HEK293 (cell line): ENCODE data around the gene UBR7.
A peak's percentile ranks its signal among the peaks of the same experiment; 100 is the strongest.

Experiments
- BCL11B ChIP-seq: fragments of 450-650 bp; formaldehyde crosslinking; IDR thresholded peaks from 2 replicates; pipeline ENCODE4 v1.5.1; 2016; ENCODE audit warnings: low read depth, missing biosample characterization, missing genetic modification characterization
- EGR2 ChIP-seq: fragments of 450-650 bp; formaldehyde crosslinking; IDR thresholded peaks from 2 replicates; pipeline ENCODE4 v1.5.1; 2016; ENCODE audit warnings: low read depth, missing biosample characterization, missing genetic modification characterization
- GLIS2 ChIP-seq: fragments of 450-650 bp; formaldehyde crosslinking; IDR thresholded peaks from 2 replicates; pipeline ENCODE4 v1.5.1; 2016; ENCODE audit warnings: missing biosample characterization, missing genetic modification characterization
- KLF8 ChIP-seq: fragments of 450-650 bp; formaldehyde crosslinking; IDR thresholded peaks from 2 replicates; pipeline ENCODE4 v1.5.1; 2016; ENCODE audit warnings: missing biosample characterization, missing genetic modification characterization
- KLF9 ChIP-seq: fragments of 450-650 bp; formaldehyde crosslinking; IDR thresholded peaks from 2 replicates; pipeline ENCODE4 v1.5.1; 2016; ENCODE audit warnings: missing biosample characterization, missing genetic modification characterization, low read depth
- PATZ1 ChIP-seq: fragments of 450-650 bp; formaldehyde crosslinking; IDR thresholded peaks from 2 replicates; pipeline ENCODE4 v1.5.1; 2016; ENCODE audit warnings: missing biosample characterization, missing genetic modification characterization
- SCRT1 ChIP-seq: fragments of 450-650 bp; formaldehyde crosslinking; IDR thresholded peaks from 2 replicates; pipeline ENCODE4 v1.5.1; 2016; ENCODE audit warnings: missing biosample characterization, missing genetic modification characterization, borderline replicate concordance
- ZBTB17 ChIP-seq: fragments of 450-650 bp; formaldehyde crosslinking; IDR thresholded peaks from 2 replicates; pipeline ENCODE4 v1.5.1; 2016; ENCODE audit warnings: missing biosample characterization, missing genetic modification characterization
- ZBTB20 ChIP-seq: fragments of 450-650 bp; formaldehyde crosslinking; IDR thresholded peaks from 2 replicates; pipeline ENCODE4 v1.5.1; 2016; ENCODE audit warnings: missing biosample characterization, missing genetic modification characterization
- ZFP69B ChIP-seq: fragments of 450-650 bp; formaldehyde crosslinking; IDR thresholded peaks from 2 replicates; pipeline ENCODE4 v1.5.1; 2016; ENCODE audit warnings: missing biosample characterization, missing genetic modification characterization
- ZIC2 ChIP-seq: fragments of 450-650 bp; formaldehyde crosslinking; IDR thresholded peaks from 2 replicates; pipeline ENCODE4 v1.5.1; 2016; ENCODE audit warnings: missing biosample characterization, missing genetic modification characterization
- ZNF10 ChIP-seq: fragments of 450-650 bp; formaldehyde crosslinking; IDR thresholded peaks from 2 replicates; pipeline ENCODE4 v1.5.1; 2017; ENCODE audit warnings: missing biosample characterization, missing genetic modification characterization
- ZNF146 ChIP-seq: fragments of 450-650 bp; formaldehyde crosslinking; IDR thresholded peaks from 2 replicates; pipeline ENCODE4 v1.5.1; 2016; ENCODE audit warnings: missing biosample characterization, missing genetic modification characterization
- ZNF157 ChIP-seq: fragments of 450-650 bp; formaldehyde crosslinking; IDR thresholded peaks from 2 replicates; pipeline ENCODE4 v1.5.1; 2016; ENCODE audit warnings: missing biosample characterization, missing genetic modification characterization
- ZNF184 ChIP-seq: fragments of 450-650 bp; IDR thresholded peaks from 2 replicates; pipeline ENCODE4 v1.5.1; 2018; ENCODE audit warnings: missing biosample characterization, mild to moderate bottlenecking, missing genetic modification characterization
- ZNF221 ChIP-seq: fragments of 450-650 bp; formaldehyde crosslinking; IDR thresholded peaks from 2 replicates; pipeline ENCODE4 v1.5.1; 2017; ENCODE audit warnings: missing biosample characterization, missing genetic modification characterization, borderline replicate concordance
- ZNF24 ChIP-seq: fragments of 450-650 bp; formaldehyde crosslinking; IDR thresholded peaks from 2 replicates; pipeline ENCODE4 v1.5.1; 2016; ENCODE audit warnings: missing biosample characterization, missing genetic modification characterization
- ZNF292 ChIP-seq: fragments of 450-650 bp; formaldehyde crosslinking; IDR thresholded peaks from 2 replicates; pipeline ENCODE4 v1.5.1; 2016; ENCODE audit warnings: low read depth, missing biosample characterization, missing genetic modification characterization, borderline replicate concordance
- ZNF335 ChIP-seq: fragments of 450-650 bp; formaldehyde crosslinking; conservative IDR thresholded peaks from 2 replicates; pipeline ENCODE4 v1.5.1; 2016; ENCODE audit warnings: missing biosample characterization, missing genetic modification characterization
- ZNF341 ChIP-seq: fragments of 450-650 bp; formaldehyde crosslinking; IDR thresholded peaks from 2 replicates; pipeline ENCODE4; 2016; ENCODE audit warnings: low read depth, missing biosample characterization, missing genetic modification characterization
- ZNF366 ChIP-seq: fragments of 450-650 bp; formaldehyde crosslinking; conservative IDR thresholded peaks from 2 replicates; pipeline ENCODE4 v1.5.1; 2016; ENCODE audit warnings: missing biosample characterization, missing genetic modification characterization
- ZNF501 ChIP-seq: fragments of 450-650 bp; formaldehyde crosslinking; IDR thresholded peaks from 2 replicates; pipeline ENCODE4 v1.5.1; 2016; ENCODE audit warnings: missing biosample characterization, missing genetic modification characterization
- ZNF600 ChIP-seq: fragments of 450-650 bp; formaldehyde crosslinking; IDR thresholded peaks from 2 replicates; pipeline ENCODE4 v1.5.1; 2016; ENCODE audit warnings: missing biosample characterization, missing genetic modification characterization
- ZNF701 ChIP-seq: fragments of 450-650 bp; formaldehyde crosslinking; IDR thresholded peaks from 2 replicates; pipeline ENCODE4 v1.5.1; 2016; ENCODE audit warnings: missing biosample characterization, missing genetic modification characterization
- ZSCAN16 ChIP-seq: fragments of 450-650 bp; formaldehyde crosslinking; IDR thresholded peaks from 2 replicates; pipeline ENCODE4 v1.5.1; 2016; ENCODE audit warnings: missing biosample characterization, missing genetic modification characterization
- TF ChIP-seq, protein P1 (sequence below): fragments of 450-650 bp; formaldehyde crosslinking; IDR thresholded peaks from 2 replicates; pipeline ENCODE4 v1.5.1; 2016; ENCODE audit warnings: missing biosample characterization, missing genetic modification characterization
- TF ChIP-seq, protein P2 (sequence below): fragments of 450-650 bp; formaldehyde crosslinking; IDR thresholded peaks from 2 replicates; pipeline ENCODE4 v1.5.1; 2016; ENCODE audit warnings: missing biosample characterization, missing genetic modification characterization
- TF ChIP-seq, protein P3 (sequence below): fragments of 450-650 bp; formaldehyde crosslinking; optimal IDR thresholded peaks from 2 replicates; pipeline ENCODE3; 2016; ENCODE audit warnings: missing biosample characterization, mild to moderate bottlenecking, missing genetic modification characterization
- TF ChIP-seq, protein P4 (sequence below): fragments of 450-650 bp; formaldehyde crosslinking; IDR thresholded peaks from 2 replicates; pipeline ENCODE4 v1.5.1; 2016; ENCODE audit warnings: missing biosample characterization, missing genetic modification characterization
- TF ChIP-seq, protein P5 (sequence below): fragments of 450-650 bp; formaldehyde crosslinking; IDR thresholded peaks from 2 replicates; pipeline ENCODE4 v1.5.1; 2016; ENCODE audit warnings: missing biosample characterization, missing genetic modification characterization

The UBR7 gene

DNA sequence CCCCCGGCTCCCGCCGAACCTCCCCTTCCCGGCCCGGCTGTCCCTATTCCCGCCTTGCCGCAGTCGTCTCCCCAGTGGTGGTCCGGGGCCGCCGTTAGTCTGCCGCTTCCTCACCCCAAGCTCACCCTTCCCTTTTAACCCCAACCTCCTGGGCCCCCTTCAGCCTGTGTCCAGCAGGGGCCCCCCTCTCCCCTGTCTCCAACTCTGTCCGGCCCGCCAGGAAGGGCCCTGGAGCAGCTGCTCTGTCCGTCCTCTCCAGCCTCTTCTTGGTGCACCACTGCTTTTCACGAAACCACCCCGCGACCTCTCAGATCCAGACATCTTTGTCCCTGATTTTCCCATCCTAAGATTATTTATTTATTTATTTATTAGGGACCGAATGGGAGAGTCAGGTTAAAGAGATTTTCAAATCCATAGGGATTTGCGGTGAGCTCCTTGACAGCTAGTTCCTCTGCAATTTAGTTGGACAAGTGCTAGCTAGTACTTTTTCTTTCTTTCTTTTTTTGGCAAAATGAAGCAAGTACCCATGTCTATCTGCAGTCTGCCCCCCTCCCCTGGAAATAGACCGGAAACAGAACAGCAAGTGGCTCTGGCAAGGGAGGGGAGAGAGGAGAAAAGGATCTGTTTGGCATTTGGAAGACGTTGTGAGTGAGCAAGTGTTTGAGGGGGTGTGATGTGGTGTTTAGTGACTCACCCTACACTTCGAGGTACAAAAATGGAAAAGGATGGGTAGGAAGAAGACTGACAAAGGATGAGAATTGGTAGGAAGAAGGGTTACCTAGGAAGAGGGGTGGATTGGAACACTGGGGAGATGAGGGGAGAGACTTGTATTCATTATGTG lies 632 bp downstream of the UBR7 start (continued):
- TF ChIP-seq, protein P1, sequence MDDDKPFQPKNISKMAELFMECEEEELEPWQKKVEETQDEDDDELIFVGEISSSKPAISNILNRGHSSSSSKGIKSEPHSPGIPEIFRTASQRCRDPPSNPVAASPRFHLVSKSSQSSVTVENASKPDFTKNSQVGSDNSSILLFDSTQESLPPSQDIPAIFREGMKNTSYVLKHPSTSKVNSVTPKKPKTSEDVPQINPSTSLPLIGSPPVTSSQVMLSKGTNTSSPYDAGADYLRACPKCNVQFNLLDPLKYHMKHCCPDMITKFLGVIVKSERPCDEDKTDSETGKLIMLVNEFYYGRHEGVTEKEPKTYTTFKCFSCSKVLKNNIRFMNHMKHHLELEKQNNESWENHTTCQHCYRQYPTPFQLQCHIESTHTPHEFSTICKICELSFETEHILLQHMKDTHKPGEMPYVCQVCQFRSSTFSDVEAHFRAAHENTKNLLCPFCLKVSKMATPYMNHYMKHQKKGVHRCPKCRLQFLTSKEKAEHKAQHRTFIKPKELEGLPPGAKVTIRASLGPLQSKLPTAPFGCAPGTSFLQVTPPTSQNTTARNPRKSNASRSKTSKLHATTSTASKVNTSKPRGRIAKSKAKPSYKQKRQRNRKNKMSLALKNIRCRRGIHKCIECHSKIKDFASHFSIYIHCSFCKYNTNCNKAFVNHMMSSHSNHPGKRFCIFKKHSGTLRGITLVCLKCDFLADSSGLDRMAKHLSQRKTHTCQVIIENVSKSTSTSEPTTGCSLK = no peak
- TF ChIP-seq KLF9 (tag by site-specific recombination) (peak; percentile 64), EGR2 (tag by site-specific recombination) (peak; percentile 54; the same call in 1 of the 2 replicates), ZIC2 (tag by site-specific recombination) (no peak), ZSCAN16 (tag by site-specific recombination) (peak; percentile 44; the same call in 1 of the 2 replicates), ZNF335 (tag by site-specific recombination) (peak; percentile 93), ZNF600 (peak; percentile 39; the same call in 1 of the 2 replicates), ZNF157 (tag by site-specific recombination) (no peak), ZNF221 (tag by site-specific recombination) (no peak), ZNF184 (tag by site-specific recombination) (no peak), ZNF366 (tag by site-specific recombination) (peak; percentile 66), ZFP69B (tag by site-specific recombination) (peak; percentile 69; the same call in 1 of the 2 replicates), BCL11B (tag by site-specific recombination) (peak; percentile 80), ZBTB20 (tag by site-specific recombination) (peak; percentile 95), PATZ1 (peak; percentile 85), GLIS2 (peak; percentile 88), ZNF292 (tag by site-specific recombination) (no peak), ZNF146 (peak; percentile 18; the same call in 1 of the 2 replicates), KLF8 (no peak; the same call in 1 of the 2 replicates), ZBTB17 (tag by site-specific recombination) (peak; percentile 95), ZNF24 (tag by site-specific recombination) (0 out of 2 replicates have a peak, but pooled peaks have one; percentile 46), ZNF10 (tag by site-specific recombination) (no peak), ZNF501 (0 out of 2 replicates have a peak, but pooled peaks have one; percentile 32), ZNF701 (tag by site-specific recombination) (no peak), SCRT1 (tag by site-specific recombination) (peak; percentile 37; the same call in 1 of the 2 replicates), ZNF341 (tag by site-specific recombination) (peak; percentile 96)
- TF ChIP-seq, protein P2, sequence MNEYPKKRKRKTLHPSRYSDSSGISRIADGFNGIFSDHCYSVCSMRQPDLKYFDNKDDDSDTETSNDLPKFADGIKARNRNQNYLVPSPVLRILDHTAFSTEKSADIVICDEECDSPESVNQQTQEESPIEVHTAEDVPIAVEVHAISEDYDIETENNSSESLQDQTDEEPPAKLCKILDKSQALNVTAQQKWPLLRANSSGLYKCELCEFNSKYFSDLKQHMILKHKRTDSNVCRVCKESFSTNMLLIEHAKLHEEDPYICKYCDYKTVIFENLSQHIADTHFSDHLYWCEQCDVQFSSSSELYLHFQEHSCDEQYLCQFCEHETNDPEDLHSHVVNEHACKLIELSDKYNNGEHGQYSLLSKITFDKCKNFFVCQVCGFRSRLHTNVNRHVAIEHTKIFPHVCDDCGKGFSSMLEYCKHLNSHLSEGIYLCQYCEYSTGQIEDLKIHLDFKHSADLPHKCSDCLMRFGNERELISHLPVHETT = peak; percentile 6; the same call in 1 of the 2 replicates
- TF ChIP-seq, protein P3, sequence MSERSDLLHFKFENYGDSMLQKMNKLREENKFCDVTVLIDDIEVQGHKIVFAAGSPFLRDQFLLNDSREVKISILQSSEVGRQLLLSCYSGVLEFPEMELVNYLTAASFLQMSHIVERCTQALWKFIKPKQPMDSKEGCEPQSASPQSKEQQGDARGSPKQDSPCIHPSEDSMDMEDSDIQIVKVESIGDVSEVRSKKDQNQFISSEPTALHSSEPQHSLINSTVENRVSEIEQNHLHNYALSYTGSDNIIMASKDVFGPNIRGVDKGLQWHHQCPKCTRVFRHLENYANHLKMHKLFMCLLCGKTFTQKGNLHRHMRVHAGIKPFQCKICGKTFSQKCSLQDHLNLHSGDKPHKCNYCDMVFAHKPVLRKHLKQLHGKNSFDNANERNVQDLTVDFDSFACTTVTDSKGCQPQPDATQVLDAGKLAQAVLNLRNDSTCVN (tag by site-specific recombination) = peak; percentile 59
- TF ChIP-seq, protein P4, sequence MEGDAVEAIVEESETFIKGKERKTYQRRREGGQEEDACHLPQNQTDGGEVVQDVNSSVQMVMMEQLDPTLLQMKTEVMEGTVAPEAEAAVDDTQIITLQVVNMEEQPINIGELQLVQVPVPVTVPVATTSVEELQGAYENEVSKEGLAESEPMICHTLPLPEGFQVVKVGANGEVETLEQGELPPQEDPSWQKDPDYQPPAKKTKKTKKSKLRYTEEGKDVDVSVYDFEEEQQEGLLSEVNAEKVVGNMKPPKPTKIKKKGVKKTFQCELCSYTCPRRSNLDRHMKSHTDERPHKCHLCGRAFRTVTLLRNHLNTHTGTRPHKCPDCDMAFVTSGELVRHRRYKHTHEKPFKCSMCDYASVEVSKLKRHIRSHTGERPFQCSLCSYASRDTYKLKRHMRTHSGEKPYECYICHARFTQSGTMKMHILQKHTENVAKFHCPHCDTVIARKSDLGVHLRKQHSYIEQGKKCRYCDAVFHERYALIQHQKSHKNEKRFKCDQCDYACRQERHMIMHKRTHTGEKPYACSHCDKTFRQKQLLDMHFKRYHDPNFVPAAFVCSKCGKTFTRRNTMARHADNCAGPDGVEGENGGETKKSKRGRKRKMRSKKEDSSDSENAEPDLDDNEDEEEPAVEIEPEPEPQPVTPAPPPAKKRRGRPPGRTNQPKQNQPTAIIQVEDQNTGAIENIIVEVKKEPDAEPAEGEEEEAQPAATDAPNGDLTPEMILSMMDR (tag by site-specific recombination) = peak; percentile 91
- TF ChIP-seq, protein P5, sequence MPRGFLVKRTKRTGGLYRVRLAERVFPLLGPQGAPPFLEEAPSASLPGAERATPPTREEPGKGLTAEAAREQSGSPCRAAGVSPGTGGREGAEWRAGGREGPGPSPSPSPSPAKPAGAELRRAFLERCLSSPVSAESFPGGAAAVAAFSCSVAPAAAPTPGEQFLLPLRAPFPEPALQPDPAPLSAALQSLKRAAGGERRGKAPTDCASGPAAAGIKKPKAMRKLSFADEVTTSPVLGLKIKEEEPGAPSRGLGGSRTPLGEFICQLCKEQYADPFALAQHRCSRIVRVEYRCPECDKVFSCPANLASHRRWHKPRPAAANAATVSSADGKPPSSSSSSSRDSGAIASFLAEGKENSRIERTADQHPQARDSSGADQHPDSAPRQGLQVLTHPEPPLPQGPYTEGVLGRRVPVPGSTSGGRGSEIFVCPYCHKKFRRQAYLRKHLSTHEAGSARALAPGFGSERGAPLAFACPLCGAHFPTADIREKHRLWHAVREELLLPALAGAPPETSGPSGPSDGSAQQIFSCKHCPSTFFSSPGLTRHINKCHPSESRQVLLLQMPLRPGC = no peak
